ENCODE measurements around the gene ASB1.

ASB1 gene

DNA sequence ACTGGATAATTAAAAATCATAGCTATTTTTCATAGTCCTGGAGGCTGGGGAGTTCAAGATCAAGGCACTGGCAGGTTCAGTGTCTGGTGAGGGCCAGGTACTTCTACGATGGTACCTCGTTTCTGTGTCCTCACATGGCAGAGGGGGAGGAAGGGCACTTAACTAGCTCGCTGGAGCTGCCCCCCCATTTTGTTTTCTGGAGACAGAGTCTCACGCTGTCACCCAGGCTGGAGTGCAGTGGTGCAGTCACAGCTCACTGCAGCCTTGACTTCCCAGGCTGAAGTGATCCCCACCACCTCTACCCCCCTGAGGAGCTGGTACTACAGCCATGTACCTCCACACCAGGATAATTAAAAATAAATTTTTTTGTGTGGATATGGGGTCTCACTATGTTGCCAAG, 40.3 kb downstream of the ASB1 start:
- no peak for DNase-seq (ENCODE audit: low spot score)

- DNase-seq (ENCODE audit: low spot score): no peak
Measured at GRCh38 chr2:238467792-238468191, 41.1 kb downstream of the ASB1 start.

GRCh38 chr2:238469155-238469554, 42.4 kb downstream of the ASB1 start:
- DNase-seq (ENCODE audit: low spot score): no peak

DNA sequence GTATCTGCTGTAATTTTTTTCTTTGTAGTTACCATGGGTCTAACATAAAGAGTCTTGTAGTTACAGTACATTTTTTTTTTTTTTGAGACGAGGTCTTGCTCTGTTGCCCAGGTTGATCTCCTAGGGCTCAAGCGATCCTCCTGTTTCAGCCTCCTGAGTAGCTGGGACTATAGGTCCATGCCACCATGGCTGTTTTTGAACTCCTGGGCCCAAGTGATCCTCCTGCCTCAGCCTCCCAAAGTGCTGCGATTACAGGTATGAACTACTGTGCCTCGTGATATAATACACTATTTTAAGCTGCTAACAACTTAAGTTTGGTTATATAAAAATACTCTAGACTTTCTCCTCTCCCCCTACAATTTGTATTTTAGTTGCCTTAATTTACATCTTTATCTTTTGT, 46.3 kb downstream of the ASB1 start:
- no peak for DNase-seq (ENCODE audit: low spot score)

DNA sequence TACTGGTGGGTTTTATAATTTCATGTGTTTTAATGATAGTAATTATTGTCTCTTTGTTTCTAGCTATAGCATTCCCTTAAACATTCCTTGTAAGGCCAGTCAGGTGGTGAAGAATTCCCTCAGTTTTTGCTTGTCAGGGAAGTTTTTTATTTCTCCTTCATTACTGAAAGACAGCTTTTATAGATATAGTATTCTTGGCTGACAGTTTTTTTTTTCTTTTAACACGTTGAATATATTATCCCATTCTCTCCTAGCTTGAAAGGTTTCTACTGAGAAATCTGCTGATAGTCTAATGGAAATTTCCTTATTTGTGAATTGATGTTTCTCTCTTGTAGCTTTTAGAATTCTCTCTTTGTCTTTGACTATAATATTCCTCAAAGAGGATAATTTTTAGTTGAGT, 46.8 kb downstream of the ASB1 start:
- DNase-seq (ENCODE audit: low spot score): no peak

- no peak for DNase-seq (ENCODE audit: low spot score)
Measured at GRCh38 chr2:238475034-238475433, 48.3 kb downstream of the ASB1 start.

DNA sequence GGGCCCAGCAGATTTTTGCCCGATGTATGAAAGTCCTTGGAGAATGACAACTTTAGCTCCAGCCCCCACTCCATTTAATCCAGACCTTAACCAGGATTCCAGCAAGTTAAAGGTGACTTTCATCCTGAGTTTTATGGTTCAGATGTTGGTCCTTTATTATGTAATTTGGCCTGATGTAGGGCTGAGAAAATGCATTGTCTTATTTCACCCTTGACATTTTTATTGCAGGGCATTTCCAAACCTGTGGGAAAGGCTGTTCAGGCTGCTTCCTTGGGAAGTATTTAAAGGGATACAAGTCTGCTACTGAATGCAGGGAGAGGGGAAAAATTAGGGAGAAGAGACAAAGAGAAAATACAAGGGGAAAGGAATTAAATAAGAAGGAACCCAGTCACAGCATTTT, 48.8 kb downstream of the ASB1 start:
- no peak for DNase-seq (ENCODE audit: low spot score)

DNA sequence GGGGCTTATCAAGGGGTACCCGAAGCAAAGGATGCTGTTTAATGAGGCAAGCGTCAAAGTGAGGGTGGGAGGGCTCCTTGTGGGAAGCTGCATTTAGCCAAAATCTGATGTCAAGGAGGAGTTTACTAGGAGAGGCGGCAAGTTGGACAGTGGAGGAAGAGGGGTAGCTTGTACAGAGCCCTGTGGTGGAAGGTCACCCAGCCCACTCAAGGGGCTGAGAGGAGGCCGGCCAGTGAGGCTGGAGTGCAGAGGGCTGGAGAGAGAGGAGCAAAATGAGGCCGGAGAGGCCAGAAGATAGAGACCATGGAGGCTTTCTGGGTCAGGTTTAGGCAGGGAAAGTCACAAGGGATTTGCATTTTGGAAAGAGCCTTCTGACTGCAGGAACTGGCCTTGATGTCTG, 49.5 kb downstream of the ASB1 start:
- DNase-seq (ENCODE audit: low spot score): no peak

- DNase-seq (ENCODE audit: low spot score): no peak
Measured at GRCh38 chr2:238478216-238478615, 51.5 kb downstream of the ASB1 start.

GRCh38 chr2:238479847-238480246, 53.1 kb downstream of the ASB1 start:
- no peak for DNase-seq (ENCODE audit: low spot score)

DNA sequence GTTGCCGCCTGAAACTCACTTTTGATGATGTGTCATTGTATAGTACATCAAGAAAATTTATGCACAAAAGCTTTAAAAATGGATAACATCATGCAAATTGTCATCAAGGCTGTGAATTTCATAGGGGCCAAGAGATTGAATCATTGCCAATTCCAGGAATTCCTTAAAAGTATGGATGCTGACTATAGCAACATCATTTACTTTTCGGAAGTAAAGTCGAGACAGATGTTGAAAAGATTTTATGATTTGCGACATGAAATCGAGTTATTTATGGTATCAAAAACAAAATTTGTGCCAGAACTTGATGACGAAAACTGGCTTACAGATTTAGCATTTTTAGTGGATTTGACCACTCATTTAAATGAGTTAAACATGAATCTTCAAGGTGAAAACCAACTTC, 56.3 kb downstream of the ASB1 start:
- DNase-seq (ENCODE audit: low spot score): no peak

GRCh38 chr2:238483656-238484055, 56.9 kb downstream of the ASB1 start:
- DNase-seq (ENCODE audit: low spot score): no peak

GRCh38 chr2:238484522-238485452, 58.1 kb downstream of the ASB1 start:
- DNase-seq (ENCODE audit: low spot score): no peak

- DNase-seq (ENCODE audit: low spot score): no peak
Measured at GRCh38 chr2:238486123-238486848, 59.6 kb downstream of the ASB1 start.

- no peak for DNase-seq (ENCODE audit: low spot score)
Measured at GRCh38 chr2:238487134-238487533, 60.4 kb downstream of the ASB1 start.

DNA sequence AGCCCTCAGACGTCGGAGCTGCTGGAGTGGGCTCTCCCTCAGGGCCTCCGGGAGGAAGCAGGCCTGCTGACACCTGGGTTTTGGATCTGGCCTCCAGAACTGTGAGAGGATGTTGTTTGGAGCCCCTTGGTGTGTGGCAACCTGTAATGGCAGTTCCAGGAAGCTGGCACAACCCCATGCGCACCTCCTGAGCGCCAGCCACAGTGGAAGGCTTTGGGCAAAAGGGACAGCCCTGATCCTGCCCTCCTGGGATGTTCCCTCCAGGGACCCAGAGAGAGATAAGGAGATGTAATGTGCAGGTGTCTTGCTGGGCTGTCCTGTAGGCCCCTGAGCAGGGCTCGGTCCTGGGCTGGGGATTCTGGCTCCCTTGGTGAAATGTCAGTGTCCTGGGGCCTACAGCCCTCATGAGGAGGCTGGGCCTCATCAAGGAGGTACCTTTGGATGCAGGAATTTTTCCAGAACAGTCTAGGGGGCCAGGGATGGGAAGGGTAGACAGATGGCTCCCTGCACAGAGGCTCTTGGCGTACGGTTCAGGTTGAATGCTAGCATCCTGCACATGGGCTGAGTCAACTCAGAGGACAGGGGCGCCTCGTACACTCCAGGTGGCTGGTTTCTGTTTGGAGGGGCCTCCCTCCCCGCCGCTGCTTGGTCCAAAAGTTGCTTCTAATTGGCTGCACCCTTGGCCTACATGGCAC, 61.1 kb downstream of the ASB1 start:
- DNase-seq (ENCODE audit: low spot score): no peak

GRCh38 chr2:238488347-238488826, 61.7 kb downstream of the ASB1 start:
- DNase-seq (ENCODE audit: low spot score): no peak

GRCh38 chr2:238489431-238489830, 62.7 kb downstream of the ASB1 start:
- no peak for DNase-seq (ENCODE audit: low spot score)

DNA sequence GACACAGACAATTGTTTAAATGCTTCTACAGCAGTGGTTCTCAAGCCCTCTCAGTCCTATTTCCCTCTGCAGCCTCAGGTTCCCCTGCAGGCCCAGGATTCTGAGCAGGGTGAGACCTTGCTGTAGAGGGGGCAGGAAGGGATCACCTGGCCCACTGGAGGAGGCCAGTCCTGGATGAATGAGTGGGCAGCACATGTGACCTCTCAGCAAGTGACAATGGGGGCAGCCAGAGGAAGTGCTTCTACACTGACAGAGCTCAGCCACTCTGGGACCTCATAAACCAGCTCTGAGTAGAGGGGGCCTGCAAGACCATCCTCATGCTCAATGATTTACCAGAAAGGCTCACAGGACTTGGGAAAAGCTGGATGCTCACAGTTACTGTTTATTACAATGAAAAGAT, 63.2 kb downstream of the ASB1 start:
- no peak for DNase-seq (ENCODE audit: low spot score)

- DNase-seq (ENCODE audit: low spot score): no peak
Measured at GRCh38 chr2:238492840-238493239, 66.1 kb downstream of the ASB1 start.

DNA sequence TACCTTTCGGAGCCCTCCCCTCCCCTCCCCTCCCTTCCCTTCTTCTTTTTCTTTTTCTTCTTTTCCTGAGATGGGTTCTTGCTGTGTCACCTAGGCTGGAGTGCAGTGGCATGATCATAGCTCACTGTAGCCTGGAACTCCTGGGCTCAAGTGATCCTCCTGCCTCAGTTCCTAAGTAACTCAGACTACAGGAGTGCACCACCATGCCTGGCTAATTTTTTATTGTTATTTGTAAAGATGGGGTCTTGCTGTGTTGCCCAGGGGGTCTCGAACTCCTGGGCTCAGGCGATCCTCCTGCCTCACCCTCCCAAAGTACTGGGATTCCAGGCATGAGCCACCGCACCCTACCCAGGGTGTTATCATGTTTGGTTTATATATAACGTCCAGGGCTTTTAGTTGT, 66.7 kb downstream of the ASB1 start:
- no peak for DNase-seq (ENCODE audit: low spot score)

DNA sequence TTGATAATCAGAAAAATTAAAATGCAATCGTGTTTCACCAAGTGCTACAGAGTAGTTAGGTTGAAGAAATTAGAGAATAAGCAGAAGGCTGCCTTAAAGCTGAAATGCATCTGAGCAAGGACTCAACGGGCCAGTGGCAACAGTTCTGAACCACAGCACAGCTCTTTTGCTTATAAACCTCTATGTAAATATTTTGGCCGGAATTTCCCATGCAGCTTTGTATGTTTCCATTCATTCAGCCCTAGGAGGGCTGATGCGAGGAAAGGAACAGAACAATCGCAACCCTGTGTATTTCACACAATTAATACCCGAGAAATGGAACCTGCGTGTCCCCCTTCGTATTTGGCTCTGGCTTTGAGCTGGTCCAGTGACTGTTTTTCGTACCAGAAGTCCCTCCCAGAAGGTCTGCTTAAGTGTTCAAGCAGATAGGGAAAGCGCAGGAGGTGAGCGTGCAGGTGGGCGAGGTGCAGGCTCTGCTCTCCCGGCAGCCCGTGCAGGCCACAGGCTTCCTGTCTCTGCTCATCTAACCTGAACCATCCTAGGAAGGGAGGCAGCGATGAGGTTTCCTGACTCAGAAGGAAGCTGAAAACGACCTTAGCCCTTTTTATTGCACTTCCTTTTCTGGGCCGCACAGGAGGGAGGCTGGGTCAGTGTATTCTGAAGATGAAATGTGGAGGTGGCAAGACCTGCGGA, 67.3 kb downstream of the ASB1 start:
- no peak for DNase-seq (ENCODE audit: low spot score)

Data from Ammon's horn (tissue), 1 donor.